ENCODE measurements around the gene CD200. TPM values are rescaled to one million over a fixed set of nuclear protein-coding genes. Genes with fewer than 3 reads are reported as not detected.

The CD200 gene
- total RNA-seq, 1 donor from 2014 or later: 30.9 TPM

GRCh38 chr3:112341386-112341785 lies 8.4 kb downstream of the CD200 start:
- Mint-ChIP-seq H3K4me3 (ENCODE audit: unreplicated experiment) (no peak overlapping the region), H3K27me3 (ENCODE audit: unreplicated experiment) (peaks cover 5% of the 10 kb centered on the region), H3K4me1 (ENCODE audit: unreplicated experiment) (peaks cover 30% of the 10 kb centered on the region), H3K36me3 (ENCODE audit: low read depth, unreplicated experiment) (peaks cover 27% of the 10 kb centered on the region), H3K9me3 (ENCODE audit: unreplicated experiment) (no peaks in the 10 kb centered on the region), H3K27ac (ENCODE audit: unreplicated experiment) (no peak overlapping the region)
- DNase-seq (ENCODE audit: low spot score): no peak
- TF ChIP-seq CTCF (IDR thresholded peaks at IDR 0.05; ENCODE audit: unreplicated experiment): no peak

- Mint-ChIP-seq H3K4me3 (ENCODE audit: unreplicated experiment) (peak overlapping the region; percentile 28), H3K9me3 (ENCODE audit: unreplicated experiment) (no peaks in the 10 kb centered on the region), H3K27ac (ENCODE audit: unreplicated experiment) (no peak overlapping the region), H3K27me3 (ENCODE audit: unreplicated experiment) (peaks cover 3% of the 10 kb centered on the region), H3K4me1 (ENCODE audit: unreplicated experiment) (peaks cover 35% of the 10 kb centered on the region), H3K36me3 (ENCODE audit: low read depth, unreplicated experiment) (peaks cover 40% of the 10 kb centered on the region)
- no peak for TF ChIP-seq CTCF (IDR thresholded peaks at IDR 0.05; ENCODE audit: unreplicated experiment)
- no peak for DNase-seq (ENCODE audit: low spot score)
Observed at GRCh38 chr3:112345681-112346080, 12.7 kb downstream of the CD200 start.

GRCh38 chr3:112346491-112347122 lies 13.7 kb downstream of the CD200 start:
- peaks cover 41% of the 10 kb centered on the region for H3K4me1 Mint-ChIP-seq (ENCODE audit: unreplicated experiment)
- peak overlapping the region; percentile 9 for H3K27ac Mint-ChIP-seq (ENCODE audit: unreplicated experiment)
- peaks cover 38% of the 10 kb centered on the region for H3K36me3 Mint-ChIP-seq (ENCODE audit: low read depth, unreplicated experiment)
- no peaks in the 10 kb centered on the region for H3K9me3 Mint-ChIP-seq (ENCODE audit: unreplicated experiment)
- DNase-seq (ENCODE audit: low spot score): no peak
- H3K27me3 Mint-ChIP-seq (ENCODE audit: unreplicated experiment): peaks cover 3% of the 10 kb centered on the region
- no peak for TF ChIP-seq CTCF (IDR thresholded peaks at IDR 0.05; ENCODE audit: unreplicated experiment)
- peak overlapping the region; percentile 2 for H3K4me3 Mint-ChIP-seq (ENCODE audit: unreplicated experiment)

GRCh38 chr3:112348943-112349342 lies 16.0 kb downstream of the CD200 start:
- Mint-ChIP-seq H3K27ac (ENCODE audit: unreplicated experiment) (no peak overlapping the region), H3K4me1 (ENCODE audit: unreplicated experiment) (peaks cover 60% of the 10 kb centered on the region), H3K9me3 (ENCODE audit: unreplicated experiment) (no peaks in the 10 kb centered on the region), H3K27me3 (ENCODE audit: unreplicated experiment) (peaks cover 1% of the 10 kb centered on the region), H3K4me3 (ENCODE audit: unreplicated experiment) (no peak overlapping the region), H3K36me3 (ENCODE audit: low read depth, unreplicated experiment) (peaks cover 35% of the 10 kb centered on the region)
- TF ChIP-seq CTCF (IDR thresholded peaks at IDR 0.05; ENCODE audit: unreplicated experiment): no peak
- no peak for DNase-seq (ENCODE audit: low spot score)

- no peak overlapping the region for H3K4me3 Mint-ChIP-seq (ENCODE audit: unreplicated experiment)
- H3K4me1 Mint-ChIP-seq (ENCODE audit: unreplicated experiment): peaks cover 65% of the 10 kb centered on the region
- H3K27me3 Mint-ChIP-seq (ENCODE audit: unreplicated experiment): peaks cover 1% of the 10 kb centered on the region
- H3K36me3 Mint-ChIP-seq (ENCODE audit: low read depth, unreplicated experiment): peaks cover 39% of the 10 kb centered on the region
- no peak for TF ChIP-seq CTCF (IDR thresholded peaks at IDR 0.05; ENCODE audit: unreplicated experiment)
- H3K9me3 Mint-ChIP-seq (ENCODE audit: unreplicated experiment): no peaks in the 10 kb centered on the region
- H3K27ac Mint-ChIP-seq (ENCODE audit: unreplicated experiment): peak overlapping the region; percentile 95
- DNase-seq (ENCODE audit: low spot score): no peak
Observed at GRCh38 chr3:112349557-112349956, 16.6 kb downstream of the CD200 start.

All from endothelial cell (in vitro differentiated cells).